ENCODE measurements around the gene CAMK4. TPM values are rescaled to one million over a fixed set of nuclear protein-coding genes. Genes with fewer than 3 reads are reported as not detected.
"Not testable (repeated sequence)": the region's sequence is repeated elsewhere in the genome, so short reads cannot be mapped to it uniquely, and the experiment has no call there.

Gene CAMK4
- total RNA-seq, 1 donor from 2014 or later = 2.7 TPM

GRCh38 chr5:111255169-111255568 lies 31.0 kb downstream of the CAMK4 start:
- no peak for TF ChIP-seq CTCF (IDR thresholded peaks at IDR 0.05)
- Histone ChIP-seq H3K36me3 (no peaks in the 10 kb centered on the region), H3K4me1 (no peaks in the 10 kb centered on the region), H3K4me3 (no peak overlapping the region), H3K9me3 (no peaks in the 10 kb centered on the region), H3K27me3 (ENCODE audit: low read depth) (no peaks in the 10 kb centered on the region), H3K27ac (no peak overlapping the region)
- no peak for ATAC-seq
- no peak for DNase-seq
- intact Hi-C loops (cut with DNase I) = no loop called here

DNA sequence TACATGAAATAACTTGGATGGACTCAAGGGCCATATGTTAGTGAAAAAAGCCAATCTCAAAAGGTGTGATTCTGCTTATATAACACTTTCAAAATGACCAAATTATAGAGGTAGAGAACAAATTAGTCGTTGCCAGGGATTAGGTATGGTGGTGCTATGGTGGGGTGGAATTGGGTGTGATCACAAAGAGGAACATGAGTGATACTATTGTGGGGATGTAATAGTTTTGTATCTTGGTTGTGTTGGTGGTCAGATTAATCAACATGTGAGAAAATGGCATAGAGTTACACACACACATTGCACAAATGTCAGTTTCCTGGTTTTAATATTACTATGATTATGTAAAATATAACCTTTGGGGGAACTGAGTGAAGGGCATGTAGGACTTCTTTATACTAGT lies 31.9 kb downstream of the CAMK4 start:
- H3K27me3 ChIP-seq (ENCODE audit: low read depth) = no peaks in the 10 kb centered on the region
- intact Hi-C loops (cut with DNase I) = no loop called here
- no peak overlapping the region for H3K27ac ChIP-seq
- DNase-seq = no peak
- H3K4me3 ChIP-seq = no peak overlapping the region
- TF ChIP-seq CTCF (IDR thresholded peaks at IDR 0.05) = no peak
- H3K36me3 ChIP-seq = no peaks in the 10 kb centered on the region
- no peaks in the 10 kb centered on the region for H3K9me3 ChIP-seq
- H3K4me1 ChIP-seq = no peaks in the 10 kb centered on the region
- no peak for ATAC-seq

GRCh38 chr5:111257610-111258009 lies 33.4 kb downstream of the CAMK4 start:
- H3K4me1 ChIP-seq; H3K27me3 ChIP-seq (ENCODE audit: low read depth); H3K4me3 ChIP-seq; H3K9me3 ChIP-seq; DNase-seq; intact Hi-C loops (cut with DNase I); H3K27ac ChIP-seq; H3K36me3 ChIP-seq; ATAC-seq: not testable (repeated sequence)

GRCh38 chr5:111259636-111260035 lies 35.5 kb downstream of the CAMK4 start:
- Histone ChIP-seq H3K27ac (no peak overlapping the region), H3K4me1 (no peaks in the 10 kb centered on the region), H3K9me3 (no peaks in the 10 kb centered on the region), H3K4me3 (no peak overlapping the region), H3K36me3 (no peaks in the 10 kb centered on the region), H3K27me3 (ENCODE audit: low read depth) (no peaks in the 10 kb centered on the region)
- DNase-seq (no peak), ATAC-seq (no peak)
- TF ChIP-seq CTCF (IDR thresholded peaks at IDR 0.05) = no peak
- intact Hi-C loops (cut with DNase I) = no loop called here

DNA sequence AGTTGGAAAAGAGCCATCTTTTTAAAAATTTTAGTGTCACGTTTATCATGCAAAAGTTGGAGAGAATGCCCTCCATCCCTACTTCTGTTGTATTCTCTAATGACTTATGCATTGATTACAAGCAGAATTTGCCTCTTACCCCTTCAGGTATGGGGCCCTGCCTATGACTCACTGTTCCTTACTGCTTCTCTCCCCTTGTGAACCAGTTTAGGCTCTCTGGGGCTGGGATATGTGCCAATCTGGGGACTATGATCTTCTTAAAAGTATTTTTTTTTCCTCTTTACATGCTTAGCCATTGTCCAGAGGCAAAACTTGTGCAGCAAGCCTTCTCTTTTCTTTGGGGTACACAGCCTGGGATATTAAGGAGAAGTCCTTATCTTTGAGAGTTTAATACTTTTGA lies 37.4 kb downstream of the CAMK4 start:
- no peak for ATAC-seq
- Histone ChIP-seq H3K27me3 (ENCODE audit: low read depth) (no peaks in the 10 kb centered on the region), H3K27ac (no peak overlapping the region), H3K4me1 (no peaks in the 10 kb centered on the region), H3K9me3 (no peaks in the 10 kb centered on the region), H3K36me3 (no peaks in the 10 kb centered on the region), H3K4me3 (no peak overlapping the region)
- intact Hi-C loops (cut with DNase I) = no loop called here
- TF ChIP-seq CTCF (IDR thresholded peaks at IDR 0.05) = no peak
- no peak for DNase-seq

DNA sequence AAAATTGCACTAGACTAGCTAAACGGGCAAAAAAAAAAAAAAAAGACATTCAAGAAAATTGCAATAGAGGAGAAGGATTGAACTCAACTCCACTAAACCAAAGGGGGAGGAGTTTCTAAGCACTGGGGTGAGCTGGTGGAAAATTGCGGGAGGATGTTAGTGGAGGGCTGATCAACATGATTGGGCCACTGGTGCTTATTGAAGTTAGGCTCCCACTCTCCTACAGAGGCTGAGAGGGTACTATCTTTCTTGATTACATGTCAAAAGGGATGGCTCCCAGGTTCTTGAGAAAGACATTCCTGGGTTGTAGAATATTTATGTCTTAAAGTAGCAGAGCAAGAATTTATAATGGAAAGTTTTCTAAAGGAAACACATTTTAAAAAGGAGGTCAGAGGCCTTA lies 38.0 kb downstream of the CAMK4 start:
- ATAC-seq (no peak), DNase-seq (no peak)
- intact Hi-C loops (cut with DNase I) = no loop called here
- Histone ChIP-seq H3K27me3 (ENCODE audit: low read depth) (no peaks in the 10 kb centered on the region), H3K4me1 (no peaks in the 10 kb centered on the region), H3K36me3 (no peaks in the 10 kb centered on the region), H3K27ac (no peak overlapping the region), H3K4me3 (no peak overlapping the region), H3K9me3 (no peaks in the 10 kb centered on the region)
- no peak for TF ChIP-seq CTCF (IDR thresholded peaks at IDR 0.05)

Measured in lower lobe of right lung (tissue), 2 donors.